Neural progenitor cell (in vitro differentiated cells): Measurements from ENCODE around the gene PRKCA.

Source experiments
- CTCF ChIP-seq: fragments of 200-600 bp; sonication (generic); IDR thresholded peaks from 2 replicates; pipeline ENCODE4 v1.5.1; 2017; ENCODE audit warnings: antibody characterized with exemption, mild to moderate bottlenecking
- EZH2phosphoT487 ChIP-seq: fragments of 200-600 bp; sonication (generic); IDR thresholded peaks from 2 replicates; pipeline ENCODE4 v1.6.1; 2017; ENCODE audit warnings: antibody characterized with exemption

- TF ChIP-seq EZH2phosphoT487 (no peak), CTCF (no peak)
These were observed 376.4 kb downstream of the PRKCA start for GRCh38 chr17:66678827-66679226.
